HTR-8/SVneo (cell line): ENCODE data around the gene MSI2.

Experiments
- DNase-seq: peaks from one replicate; pipeline ENCODE4 v3.0.0; 2011; ENCODE audit warnings: low spot score, mixed read lengths; ENCODE audit not compliant: insufficient read length
- FAIRE-seq: peaks from 2 replicates; lab custom pipeline; 2011; peaks lifted over from hg19 to GRCh38; lab: Jason Lieb, UNC

Gene MSI2

GRCh38 chr17:57404795-57405490, 148.6 kb downstream of the MSI2 start:
- FAIRE-seq: no peak
- no peak for DNase-seq

GRCh38 chr17:57405491-57406072, 149.3 kb downstream of the MSI2 start:
- DNase-seq (no peak), FAIRE-seq (no peak)

- no peak for DNase-seq
- FAIRE-seq: no peak
These were observed 150.0 kb downstream of the MSI2 start for GRCh38 chr17:57406131-57406980.

GRCh38 chr17:57406981-57407286, 150.6 kb downstream of the MSI2 start:
- DNase-seq (no peak), FAIRE-seq (no peak)

- DNase-seq: no peak
- FAIRE-seq: peak; percentile 13
These were observed 151.2 kb downstream of the MSI2 start for GRCh38 chr17:57407287-57408070.

GRCh38 chr17:57408071-57408811, 151.9 kb downstream of the MSI2 start:
- FAIRE-seq (peak; percentile 13), DNase-seq (no peak)

GRCh38 chr17:57410169-57410568, 153.8 kb downstream of the MSI2 start:
- no peak for DNase-seq

GRCh38 chr17:57412520-57413096, 156.3 kb downstream of the MSI2 start:
- FAIRE-seq (peak; percentile 60), DNase-seq (no peak)

More at GRCh38 chr17:57410169-57410568, 153.8 kb downstream of the MSI2 start:
- FAIRE-seq: no peak

- DNase-seq (no peak), FAIRE-seq (no peak)
These were observed 157.7 kb downstream of the MSI2 start for GRCh38 chr17:57413848-57414651.

- DNase-seq (no peak), FAIRE-seq (no peak)
These were observed 159.5 kb downstream of the MSI2 start for GRCh38 chr17:57415751-57416207.

GRCh38 chr17:57416369-57416768, 160.0 kb downstream of the MSI2 start:
- DNase-seq (no peak), FAIRE-seq (no peak)

- FAIRE-seq (no peak), DNase-seq (no peak)
These were observed 161.6 kb downstream of the MSI2 start for GRCh38 chr17:57417956-57418355.

GRCh38 chr17:57418463-57419246, 162.3 kb downstream of the MSI2 start:
- FAIRE-seq: no peak
- DNase-seq: no peak

- DNase-seq (no peak), FAIRE-seq (no peak)
These were observed 163.7 kb downstream of the MSI2 start for GRCh38 chr17:57419940-57420550.

GRCh38 chr17:57420734-57421717, 164.7 kb downstream of the MSI2 start:
- FAIRE-seq (no peak), DNase-seq (no peak)

- FAIRE-seq (no peak), DNase-seq (no peak)
These were observed 166.3 kb downstream of the MSI2 start for GRCh38 chr17:57422574-57423164.
